Measurements from ENCODE around the gene ST6GAL1. TPM values are rescaled to one million over a fixed set of nuclear protein-coding genes. Genes with fewer than 3 reads are reported as not detected.
"Not testable (repeated sequence)": the region's sequence is repeated elsewhere in the genome, so short reads cannot be mapped to it uniquely, and the experiment has no call there.

The ST6GAL1 gene
- total RNA-seq, result 100 to 1,000 TPM in 1 of 4 donors, 10 to 100 TPM in 3; 32.6 to 107 (median 57.1) TPM

GRCh38 chr3:186930143-186930640 lies at the start of gene ST6GAL1:
TSS of gene ST6GAL1 (plus strand) at chr3:186930526. CDS start at chr3:187042704, 112,178 bp downstream.
- Histone ChIP-seq H3K4me1 (no peaks in the 10 kb centered on the region), H3K9me3 (no peaks in the 10 kb centered on the region), H3K4me3 (peak within 1 kb of the TSS; percentile 54 to 57), H3K27ac (peak within 1 kb of the TSS; percentile 80 to 91), H3K27me3 (no peaks in the 10 kb centered on the region), H3K36me3 (no peaks in the 10 kb centered on the region)
- intact Hi-C loops (cut with DNase I; ENCODE audit: low total_unique reads), result no loop called here
- TF ChIP-seq POLR2A (IDR thresholded peaks at IDR 0.05) (peak; percentile 40 to 41), CTCF (IDR thresholded peaks at IDR 0.05) (peak in 3 of 4 experiments; percentile 32 to 53 (median 35))
- DNase-seq, result peak; percentile 60 to 62

GRCh38 chr3:186882150-186882524 lies 48.2 kb upstream of the ST6GAL1 start:
- no peak overlapping the region for H3K4me3 ChIP-seq

GRCh38 chr3:186882881-186883685 lies 47.2 kb upstream of the ST6GAL1 start:
- intact Hi-C loops (cut with DNase I; ENCODE audit: low total_unique reads), result no loop called here
- H3K27me3 ChIP-seq, result no peaks in the 10 kb centered on the region
- no peak for TF ChIP-seq CTCF (IDR thresholded peaks at IDR 0.05)
- TF ChIP-seq POLR2A (IDR thresholded peaks at IDR 0.05), result no peak

More at GRCh38 chr3:186882150-186882524, 48.2 kb upstream of the ST6GAL1 start:
- no peaks in the 10 kb centered on the region for H3K36me3 ChIP-seq
- no peaks in the 10 kb centered on the region for H3K9me3 ChIP-seq
- no peak for DNase-seq
- H3K4me1 ChIP-seq, result no peaks in the 10 kb centered on the region
- no peak for TF ChIP-seq CTCF (IDR thresholded peaks at IDR 0.05)
- TF ChIP-seq POLR2A (IDR thresholded peaks at IDR 0.05), result no peak
- no peaks in the 10 kb centered on the region for H3K27me3 ChIP-seq
- no peak overlapping the region for H3K27ac ChIP-seq
- intact Hi-C loops (cut with DNase I; ENCODE audit: low total_unique reads), result no loop called here

GRCh38 chr3:186883686-186884058 lies 46.7 kb upstream of the ST6GAL1 start:
- H3K4me3 ChIP-seq, result no peak overlapping the region
- intact Hi-C loops (cut with DNase I; ENCODE audit: low total_unique reads), result no loop called here
- no peaks in the 10 kb centered on the region for H3K27me3 ChIP-seq
- TF ChIP-seq POLR2A (IDR thresholded peaks at IDR 0.05), result no peak
- no peak for TF ChIP-seq CTCF (IDR thresholded peaks at IDR 0.05)
- no peak for DNase-seq
- no peaks in the 10 kb centered on the region for H3K9me3 ChIP-seq
- H3K4me1 ChIP-seq, result no peaks in the 10 kb centered on the region
- H3K27ac ChIP-seq, result no peak overlapping the region
- no peaks in the 10 kb centered on the region for H3K36me3 ChIP-seq

More at GRCh38 chr3:186882881-186883685, 47.2 kb upstream of the ST6GAL1 start:
- Histone ChIP-seq H3K27ac (no peak overlapping the region), H3K4me1 (no peaks in the 10 kb centered on the region), H3K36me3 (no peaks in the 10 kb centered on the region), H3K4me3 (no peak overlapping the region), H3K9me3 (no peaks in the 10 kb centered on the region)
- no peak for DNase-seq

GRCh38 chr3:186884868-186885267 lies 45.5 kb upstream of the ST6GAL1 start:
- H3K9me3 ChIP-seq; DNase-seq; H3K27ac ChIP-seq; H3K4me3 ChIP-seq; H3K36me3 ChIP-seq; H3K4me1 ChIP-seq; H3K27me3 ChIP-seq; intact Hi-C loops (cut with DNase I; ENCODE audit: low total_unique reads): not testable (repeated sequence)

All from uterus (tissue), 4 donors.